Esophagus muscularis mucosa (tissue), 4 donors: ENCODE measurements around the gene CNTNAP2. TPM values are rescaled to one million over a fixed set of nuclear protein-coding genes. Genes with fewer than 3 reads are reported as not detected.

ENCODE experiments used
- DNase-seq: peaks from one replicate; pipeline ENCODE4 v3.0.0-alpha.2; 2017; ENCODE audit errors: extremely low spot score
- H3K27ac ChIP-seq, 4 donors: fragments of 200-600 bp; sonication (generic); replicated peaks in 1 of 4; 1 replicate in 3 of 4; 2 replicates in 1 of 4; pipeline ENCODE4 v1.5.1; 2016 to 2019; ENCODE audit warnings: mild to moderate bottlenecking in 1 of 4
- H3K27me3 ChIP-seq, 4 donors: fragments of 200-600 bp; sonication (generic); one replicate each; pipeline versions ENCODE4 v1.5.1 to v1.6.0; 2016 to 2019
- H3K36me3 ChIP-seq, 4 donors: fragments of 200-600 bp; sonication (generic); one replicate each; pipeline ENCODE4 v1.5.1; 2016 to 2019
- H3K4me1 ChIP-seq, 4 donors: fragments of 200-600 bp; sonication (generic); one replicate each; pipeline ENCODE4 v1.5.1; 2016 to 2019
- H3K4me3 ChIP-seq, 4 donors: fragments of 200-600 bp; sonication (generic); 1 replicate in 2 of 4; 2 replicates in 2 of 4; pipeline ENCODE4 v1.5.1; 2016 to 2019; ENCODE audit warnings: mild to moderate bottlenecking in 4 of 4, moderate library complexity in 1 of 4
- H3K9me3 ChIP-seq, 4 donors: fragments of 200-600 bp; sonication (generic); 1 replicate in 3 of 4; 2 replicates in 1 of 4; pipeline ENCODE4 v1.5.1; 2016 to 2019
- EP300 ChIP-seq: sonication (generic); formaldehyde crosslinking; IDR thresholded peaks from one replicate; pipeline ENCODE4 v1.6.1; 2017; ENCODE audit warnings: antibody characterized with exemption
- POLR2A ChIP-seq: fragments of 450-650 bp; IDR thresholded peaks from one replicate; pipeline ENCODE4 v1.6.1; 2017; ENCODE audit warnings: antibody characterized with exemption, moderate library complexity, mild to moderate bottlenecking, low read depth
- POLR2AphosphoS5 ChIP-seq, 2 donors: sonication (generic); formaldehyde crosslinking; IDR thresholded peaks; one replicate each; pipeline ENCODE4 v1.6.1; 2017; ENCODE audit warnings: antibody characterized with exemption in 2 of 2
- WGBS: methylation state at CpG from one replicate; pipeline ENCODE4 v1.1.5; 2018; 5-methylcytosine and 5-hydroxymethylcytosine counted together
- intact Hi-C: fragments of 100-400 bp; cut with DNase I; formaldehyde crosslinking; loops from one replicate; pipeline ENCODE4 v1.15.1; 2023
- total RNA-seq, 4 donors: library from RNA; depleted of rRNA; stranded (reverse); fragments of >200 nt; gene quantifications; one replicate each; pipeline versions ENCODE4 v1.1.0 to v1.2.1, GENCODE V29; 2016
- TF ChIP-seq, protein P1 (sequence below), 3 experiments: fragments of 200-600 bp in 2 of 3; fragments of 450-650 bp in 1 of 3; sonication (generic) in 2 of 3; IDR thresholded peaks; one replicate each; pipeline ENCODE4 v1.5.1; 2017 to 2019; ENCODE audit warnings: antibody characterized with exemption in 3 of 3, mild to moderate bottlenecking in 2 of 3, moderate library complexity in 1 of 3

The CNTNAP2 gene
- total RNA-seq, 4 donors from 2014 or later = 1.2 to 2.9 (median 1.9) TPM

DNA sequence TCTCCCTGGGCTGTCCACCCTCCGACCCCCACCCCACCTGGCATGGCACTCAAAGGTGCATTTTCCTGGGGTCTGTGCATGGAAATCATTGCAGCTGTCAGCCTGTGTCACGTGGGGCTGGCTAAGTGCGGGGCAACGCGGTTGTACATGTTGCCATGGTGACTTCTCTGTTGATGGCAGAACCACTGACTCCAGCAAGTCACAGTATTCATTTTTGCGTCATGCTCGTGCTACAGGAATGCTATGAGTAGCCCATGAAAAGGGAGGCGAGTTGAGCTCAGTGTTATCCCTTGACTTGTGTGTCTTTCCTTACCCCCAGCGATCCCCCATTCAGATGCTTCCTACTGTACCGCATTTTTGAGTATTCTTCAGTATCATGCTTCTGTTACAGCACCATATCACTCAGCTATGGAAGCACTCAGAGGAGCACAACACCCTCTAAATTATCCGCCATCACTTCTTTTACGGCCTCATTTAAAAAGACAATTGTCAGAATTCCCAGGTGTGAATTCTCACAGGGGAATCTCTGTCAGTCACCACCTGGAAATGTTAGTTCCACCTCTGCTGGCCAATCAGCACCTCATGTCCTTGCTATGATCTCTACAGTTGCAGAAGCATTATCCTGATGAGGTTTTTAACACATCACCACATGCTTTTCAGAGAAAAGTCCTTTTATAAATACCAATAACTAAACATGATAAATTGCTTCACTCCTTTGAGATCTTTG, 2279.6 kb downstream of the CNTNAP2 start:
- H3K9me3 ChIP-seq = no peaks in the 10 kb centered on the region
- peaks cover 0 to 4% (median 0%) of the 10 kb centered on the region in 4 donors for H3K27me3 ChIP-seq
- H3K4me3 ChIP-seq = no peak overlapping the region
- no peaks in the 10 kb centered on the region for H3K36me3 ChIP-seq
- 83% methylated on average over 12 of the region's 12 CpGs for WGBS
- no peak overlapping the region for H3K27ac ChIP-seq
- peak; percentile 78 for DNase-seq
- peaks cover 0 to 16% (median 9%) of the 10 kb centered on the region in 4 donors for H3K4me1 ChIP-seq
- TF ChIP-seq, protein P1, sequence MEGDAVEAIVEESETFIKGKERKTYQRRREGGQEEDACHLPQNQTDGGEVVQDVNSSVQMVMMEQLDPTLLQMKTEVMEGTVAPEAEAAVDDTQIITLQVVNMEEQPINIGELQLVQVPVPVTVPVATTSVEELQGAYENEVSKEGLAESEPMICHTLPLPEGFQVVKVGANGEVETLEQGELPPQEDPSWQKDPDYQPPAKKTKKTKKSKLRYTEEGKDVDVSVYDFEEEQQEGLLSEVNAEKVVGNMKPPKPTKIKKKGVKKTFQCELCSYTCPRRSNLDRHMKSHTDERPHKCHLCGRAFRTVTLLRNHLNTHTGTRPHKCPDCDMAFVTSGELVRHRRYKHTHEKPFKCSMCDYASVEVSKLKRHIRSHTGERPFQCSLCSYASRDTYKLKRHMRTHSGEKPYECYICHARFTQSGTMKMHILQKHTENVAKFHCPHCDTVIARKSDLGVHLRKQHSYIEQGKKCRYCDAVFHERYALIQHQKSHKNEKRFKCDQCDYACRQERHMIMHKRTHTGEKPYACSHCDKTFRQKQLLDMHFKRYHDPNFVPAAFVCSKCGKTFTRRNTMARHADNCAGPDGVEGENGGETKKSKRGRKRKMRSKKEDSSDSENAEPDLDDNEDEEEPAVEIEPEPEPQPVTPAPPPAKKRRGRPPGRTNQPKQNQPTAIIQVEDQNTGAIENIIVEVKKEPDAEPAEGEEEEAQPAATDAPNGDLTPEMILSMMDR (IDR thresholded peaks at IDR 0.05) = no peak
- TF ChIP-seq POLR2A = no peak
- no peak for TF ChIP-seq POLR2AphosphoS5 (IDR thresholded peaks at IDR 0.05)
- TF ChIP-seq EP300 = no peak
- intact Hi-C loops = no loop called here

DNA sequence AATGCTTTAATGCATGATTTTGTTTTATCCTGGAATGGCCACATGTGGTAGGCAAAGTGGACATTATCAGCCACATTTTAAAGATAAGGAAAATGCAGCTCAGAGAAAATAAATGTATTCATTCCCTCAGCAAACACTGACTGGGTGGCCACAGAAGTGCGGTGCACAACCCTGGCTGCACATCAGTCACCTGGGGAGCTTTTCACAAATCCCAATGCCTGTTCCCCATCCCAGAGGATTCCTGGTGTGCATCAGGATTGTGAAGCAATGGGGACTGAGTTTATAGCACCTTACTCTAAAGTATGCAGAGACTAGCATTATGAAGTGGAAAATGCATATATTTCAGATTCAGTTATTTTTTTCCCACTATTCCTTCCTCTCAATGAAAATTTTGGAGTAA, 2280.5 kb downstream of the CNTNAP2 start:
- WGBS = 64% methylated on average over 1 of the region's 1 CpG
- TF ChIP-seq POLR2A (no peak), EP300 (no peak), POLR2AphosphoS5 (IDR thresholded peaks at IDR 0.05) (no peak)
- TF ChIP-seq, protein P1 (IDR thresholded peaks at IDR 0.05) = no peak
- H3K27ac ChIP-seq = no peak overlapping the region
- H3K4me1 ChIP-seq = peaks cover 0 to 15% (median 9%) of the 10 kb centered on the region in 4 donors
- peak; percentile 29 for DNase-seq
- no peaks in the 10 kb centered on the region for H3K36me3 ChIP-seq
- H3K9me3 ChIP-seq = no peaks in the 10 kb centered on the region
- intact Hi-C loops = no loop called here
- no peak overlapping the region for H3K4me3 ChIP-seq
- H3K27me3 ChIP-seq = peaks cover 0 to 4% (median 0%) of the 10 kb centered on the region in 4 donors

DNA sequence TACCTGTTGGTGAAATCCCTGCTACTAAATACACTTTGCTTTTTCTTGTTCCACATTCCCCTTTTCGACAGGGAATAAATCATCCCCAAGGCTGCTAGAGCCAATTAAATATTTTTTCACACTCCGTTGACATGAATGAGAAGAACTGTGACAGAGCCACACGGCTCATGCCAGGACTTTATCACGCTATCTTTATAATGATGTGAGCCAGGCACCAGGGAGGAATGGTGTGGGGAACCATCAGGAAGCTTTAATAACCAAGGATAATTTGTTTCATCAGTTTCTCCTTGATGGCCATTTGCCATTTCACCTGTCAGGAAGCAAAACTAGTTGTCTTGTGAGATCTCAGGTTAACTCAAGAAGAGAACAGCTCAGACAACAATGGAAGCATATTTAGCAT, 2280.9 kb downstream of the CNTNAP2 start:
- WGBS = 37% methylated on average over 4 of the region's 4 CpGs

DNA sequence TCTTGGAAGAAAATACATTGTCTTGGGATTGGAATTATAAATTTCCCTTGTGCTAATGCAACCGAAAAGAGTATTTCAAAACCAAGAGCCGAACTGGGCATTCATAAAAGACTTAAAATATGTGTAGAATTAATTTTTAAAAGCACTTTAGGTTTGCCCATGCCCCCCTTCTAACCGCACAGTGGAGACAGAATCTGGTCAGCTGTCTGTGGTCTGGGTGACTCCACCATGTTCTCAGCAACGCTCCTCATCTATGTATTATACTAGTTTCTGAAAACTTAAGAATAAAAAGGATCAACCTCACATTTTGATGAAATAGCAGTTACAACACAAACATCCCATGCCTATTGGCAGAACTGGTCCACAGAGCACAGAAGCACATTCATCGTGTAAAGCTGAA, 2281.4 kb downstream of the CNTNAP2 start:
- DNase-seq = peak; percentile 42
- H3K4me3 ChIP-seq = no peak overlapping the region
- H3K9me3 ChIP-seq = no peaks in the 10 kb centered on the region
- no peak for TF ChIP-seq POLR2A
- no peak for TF ChIP-seq POLR2AphosphoS5 (IDR thresholded peaks at IDR 0.05)
- TF ChIP-seq EP300 = no peak
- TF ChIP-seq, protein P1 (IDR thresholded peaks at IDR 0.05) = no peak
- peaks cover 0 to 4% (median 0%) of the 10 kb centered on the region in 4 donors for H3K27me3 ChIP-seq
- no peaks in the 10 kb centered on the region for H3K36me3 ChIP-seq
- H3K27ac ChIP-seq = no peak overlapping the region
- intact Hi-C loops = no loop called here
- WGBS = 75% methylated on average over 5 of the region's 5 CpGs
- peaks cover 0 to 20% (median 14%) of the 10 kb centered on the region in 4 donors for H3K4me1 ChIP-seq

More for the DNA sequence above, 2280.9 kb downstream of the CNTNAP2 start:
- Histone ChIP-seq H3K9me3 (no peaks in the 10 kb centered on the region), H3K4me1 (peaks cover 0 to 20% (median 13%) of the 10 kb centered on the region in 4 donors), H3K27ac (no peak overlapping the region), H3K4me3 (no peak overlapping the region), H3K36me3 (no peaks in the 10 kb centered on the region), H3K27me3 (peaks cover 0 to 4% (median 0%) of the 10 kb centered on the region in 4 donors)
- TF ChIP-seq POLR2AphosphoS5 (IDR thresholded peaks at IDR 0.05) = no peak
- no peak for TF ChIP-seq POLR2A
- TF ChIP-seq, protein P1 (IDR thresholded peaks at IDR 0.05) = no peak
- no peak for TF ChIP-seq EP300
- intact Hi-C loops = no loop called here
- peak; percentile 47 for DNase-seq
